ENCODE data around the gene TRIM46.
"Not testable (repeated sequence)": the region's sequence is repeated elsewhere in the genome, so short reads cannot be mapped to it uniquely, and the experiment has no call there.

The TRIM46 gene

GRCh38 chr1:155210314-155211104, 36.9 kb downstream of the TRIM46 start:
- peaks cover 14% of the 10 kb centered on the region for H3F3A ChIP-seq (ENCODE audit: insufficient read depth)
- H3K9me2 ChIP-seq (replicated peaks; ENCODE audit: insufficient read depth, low read length): no peaks in the 10 kb centered on the region
- no peaks in the 10 kb centered on the region for H3K27me3 ChIP-seq (ENCODE audit: low read length)
- H3K79me2 ChIP-seq (ENCODE audit: insufficient read depth, low read length): no peaks in the 10 kb centered on the region
- TF ChIP-seq CTCF (IDR thresholded peaks at IDR 0.05; ENCODE audit: insufficient read depth, low read length, poor library complexity, severe bottlenecking): no peak
- TF ChIP-seq EZH2phosphoT487 (conservative IDR thresholded peaks at IDR 0.05; ENCODE audit: low read length): no peak
- no peak overlapping the region for H3K27ac ChIP-seq (ENCODE audit: low read depth, low read length)
- peak overlapping the region; percentile 95 for H3K4me2 ChIP-seq (ENCODE audit: low read depth, low read length, poor library complexity, severe bottlenecking)
- no peak overlapping the region for H3K4me3 ChIP-seq (ENCODE audit: insufficient read depth, low read length, poor library complexity, severe bottlenecking)
- no peaks in the 10 kb centered on the region for H3K9me3 ChIP-seq (ENCODE audit: insufficient read depth, low read length)
- no peaks in the 10 kb centered on the region for H3K36me3 ChIP-seq (ENCODE audit: low read length)
- H3K9ac ChIP-seq (ENCODE audit: low read length): peak overlapping the region; percentile 72; the same call in 1 of the 2 replicates
- H4K20me1 ChIP-seq (ENCODE audit: low read depth, low read length): no peaks in the 10 kb centered on the region
- no peak overlapping the region for H2AFZ ChIP-seq (ENCODE audit: low read depth, low read length, severe bottlenecking)

GRCh38 chr1:155211381-155212050, 37.9 kb downstream of the TRIM46 start:
- H3F3A ChIP-seq (ENCODE audit: insufficient read depth): peaks cover 14% of the 10 kb centered on the region
- H4K20me1 ChIP-seq (ENCODE audit: low read depth, low read length); H3K4me3 ChIP-seq (ENCODE audit: insufficient read depth, low read length, poor library complexity, severe bottlenecking); H3K9ac ChIP-seq (ENCODE audit: low read length); H3K36me3 ChIP-seq (ENCODE audit: low read length); H3K27me3 ChIP-seq (ENCODE audit: low read length); H3K27ac ChIP-seq (ENCODE audit: low read depth, low read length); H3K4me2 ChIP-seq (ENCODE audit: low read depth, low read length, poor library complexity, severe bottlenecking); H2AFZ ChIP-seq (ENCODE audit: low read depth, low read length, severe bottlenecking); H3K9me2 ChIP-seq (replicated peaks; ENCODE audit: insufficient read depth, low read length); H3K79me2 ChIP-seq (ENCODE audit: insufficient read depth, low read length); H3K9me3 ChIP-seq (ENCODE audit: insufficient read depth, low read length): not testable (repeated sequence)

- peaks cover 12% of the 10 kb centered on the region for H3F3A ChIP-seq (ENCODE audit: insufficient read depth)
- not testable (repeated sequence) for H2AFZ ChIP-seq (ENCODE audit: low read depth, low read length, severe bottlenecking); H3K9ac ChIP-seq (ENCODE audit: low read length); H3K9me2 ChIP-seq (replicated peaks; ENCODE audit: insufficient read depth, low read length); H3K4me3 ChIP-seq (ENCODE audit: insufficient read depth, low read length, poor library complexity, severe bottlenecking); H3K27me3 ChIP-seq (ENCODE audit: low read length); H3K4me2 ChIP-seq (ENCODE audit: low read depth, low read length, poor library complexity, severe bottlenecking); H3K27ac ChIP-seq (ENCODE audit: low read depth, low read length); H4K20me1 ChIP-seq (ENCODE audit: low read depth, low read length); H3K36me3 ChIP-seq (ENCODE audit: low read length); H3K79me2 ChIP-seq (ENCODE audit: insufficient read depth, low read length); H3K9me3 ChIP-seq (ENCODE audit: insufficient read depth, low read length)
Observed at GRCh38 chr1:155212051-155212440, 38.4 kb downstream of the TRIM46 start.

- H4K20me1 ChIP-seq (ENCODE audit: low read depth, low read length); H3K9me3 ChIP-seq (ENCODE audit: insufficient read depth, low read length); H3K9me2 ChIP-seq (replicated peaks; ENCODE audit: insufficient read depth, low read length); H3K79me2 ChIP-seq (ENCODE audit: insufficient read depth, low read length); H3K27ac ChIP-seq (ENCODE audit: low read depth, low read length); H3F3A ChIP-seq (ENCODE audit: insufficient read depth); H3K4me2 ChIP-seq (ENCODE audit: low read depth, low read length, poor library complexity, severe bottlenecking); H3K36me3 ChIP-seq (ENCODE audit: low read length); H2AFZ ChIP-seq (ENCODE audit: low read depth, low read length, severe bottlenecking); H3K9ac ChIP-seq (ENCODE audit: low read length); H3K27me3 ChIP-seq (ENCODE audit: low read length); H3K4me3 ChIP-seq (ENCODE audit: insufficient read depth, low read length, poor library complexity, severe bottlenecking): not testable (repeated sequence)
Observed at GRCh38 chr1:155214702-155215101, 41.1 kb downstream of the TRIM46 start.
